ENCODE data around the gene PARP3. TPM values are rescaled to one million over a fixed set of nuclear protein-coding genes. Genes with fewer than 3 reads are reported as not detected.
"Not testable (repeated sequence)": the region's sequence is repeated elsewhere in the genome, so short reads cannot be mapped to it uniquely, and the experiment has no call there.

Gene PARP3
- total RNA-seq, result 10 to 100 TPM; 23.5 to 26.1 TPM

GRCh38 chr3:51941798-51942602, at the start of gene PARP3, which contains the start of gene RRP9:
Gene PARP3, plus strand, starts transcription at chr3:51942363. Its CDS starts 993 bp downstream, at chr3:51943356.
Gene RRP9, minus strand, starts transcription at chr3:51941904. Its CDS starts 37 bp downstream, at chr3:51941867.
- H3K27ac Mint-ChIP-seq, result peak within 1 kb of the TSS; percentile 97
- peak within 1 kb of the TSS; percentile 91 for H3K4me3 Mint-ChIP-seq
- DNase-seq (peak; percentile 99), ATAC-seq (ENCODE audit: low read depth) (peak; percentile 94)
- POLR2A ChIA-PET, result interaction anchor here (0.9 to 5.2 kb wide), 13 partner anchors 12 to 1352 kb away, joined by 3 to 41 read pairs (median 6); partner anchors contain the start of genes ABHD14A, ABHD14B, ACY1 and DUSP7
- H3K4me1 Mint-ChIP-seq, result peaks cover 36% of the 10 kb centered on the region
- peaks cover 10% of the 10 kb centered on the region for H3K36me3 Mint-ChIP-seq
- no peaks in the 10 kb centered on the region for H3K27me3 Mint-ChIP-seq
- no peaks in the 10 kb centered on the region for H3K9me3 Mint-ChIP-seq

GRCh38 chr3:51894391-51894790, 47.8 kb upstream of the PARP3 start:
- Mint-ChIP-seq H3K27ac (no peak overlapping the region), H3K4me3 (no peak overlapping the region), H3K9me3 (no peaks in the 10 kb centered on the region), H3K36me3 (no peaks in the 10 kb centered on the region), H3K4me1 (peaks cover 24% of the 10 kb centered on the region), H3K27me3 (peaks cover 21% of the 10 kb centered on the region)
- POLR2A ChIA-PET, result no interaction called here
- DNase-seq (no peak), ATAC-seq (ENCODE audit: low read depth) (no peak)

GRCh38 chr3:51894939-51895338, 47.2 kb upstream of the PARP3 start:
- POLR2A ChIA-PET, result no interaction called here
- Mint-ChIP-seq H3K4me1 (peaks cover 23% of the 10 kb centered on the region), H3K4me3 (no peak overlapping the region), H3K27ac (no peak overlapping the region), H3K9me3 (no peaks in the 10 kb centered on the region), H3K27me3 (peaks cover 23% of the 10 kb centered on the region), H3K36me3 (no peaks in the 10 kb centered on the region)
- no peak for DNase-seq
- ATAC-seq (ENCODE audit: low read depth), result no peak

- Mint-ChIP-seq H3K27ac (no peak overlapping the region), H3K27me3 (peaks cover 33% of the 10 kb centered on the region), H3K36me3 (no peaks in the 10 kb centered on the region), H3K4me3 (no peak overlapping the region), H3K9me3 (no peaks in the 10 kb centered on the region), H3K4me1 (peaks cover 8% of the 10 kb centered on the region)
- POLR2A ChIA-PET, result no interaction called here
- DNase-seq (no peak), ATAC-seq (ENCODE audit: low read depth) (no peak)
Measured at GRCh38 chr3:51896607-51897305, 45.4 kb upstream of the PARP3 start.

GRCh38 chr3:51897391-51897790, 44.8 kb upstream of the PARP3 start:
- no peak overlapping the region for H3K4me3 Mint-ChIP-seq
- DNase-seq (no peak), ATAC-seq (ENCODE audit: low read depth) (no peak)
- H3K36me3 Mint-ChIP-seq, result no peaks in the 10 kb centered on the region
- POLR2A ChIA-PET, result no interaction called here
- peaks cover 29% of the 10 kb centered on the region for H3K27me3 Mint-ChIP-seq
- peaks cover 3% of the 10 kb centered on the region for H3K4me1 Mint-ChIP-seq
- no peak overlapping the region for H3K27ac Mint-ChIP-seq
- no peaks in the 10 kb centered on the region for H3K9me3 Mint-ChIP-seq

- H3K4me1 Mint-ChIP-seq; ATAC-seq (ENCODE audit: low read depth); DNase-seq; POLR2A ChIA-PET; H3K9me3 Mint-ChIP-seq; H3K4me3 Mint-ChIP-seq; H3K27ac Mint-ChIP-seq; H3K36me3 Mint-ChIP-seq: not testable (repeated sequence)
- peaks cover 30% of the 10 kb centered on the region for H3K27me3 Mint-ChIP-seq
Measured at GRCh38 chr3:51900043-51900442, 42.1 kb upstream of the PARP3 start.

GRCh38 chr3:51902361-51902760, 39.8 kb upstream of the PARP3 start:
- POLR2A ChIA-PET; H3K36me3 Mint-ChIP-seq; DNase-seq; H3K9me3 Mint-ChIP-seq; H3K27ac Mint-ChIP-seq; ATAC-seq (ENCODE audit: low read depth); H3K4me3 Mint-ChIP-seq; H3K4me1 Mint-ChIP-seq: not testable (repeated sequence)
- H3K27me3 Mint-ChIP-seq, result peaks cover 31% of the 10 kb centered on the region

GRCh38 chr3:51904034-51904823, 37.9 kb upstream of the PARP3 start:
- no peaks in the 10 kb centered on the region for H3K4me1 Mint-ChIP-seq
- ATAC-seq (ENCODE audit: low read depth) (no peak), DNase-seq (no peak)
- H3K4me3 Mint-ChIP-seq, result no peak overlapping the region
- peaks cover 15% of the 10 kb centered on the region for H3K9me3 Mint-ChIP-seq
- H3K27ac Mint-ChIP-seq, result peak overlapping the region; percentile 37
- H3K27me3 Mint-ChIP-seq, result peaks cover 21% of the 10 kb centered on the region
- peaks cover 5% of the 10 kb centered on the region for H3K36me3 Mint-ChIP-seq
- POLR2A ChIA-PET, result no interaction called here

- H3K9me3 Mint-ChIP-seq, result peaks cover 15% of the 10 kb centered on the region
- peaks cover 5% of the 10 kb centered on the region for H3K36me3 Mint-ChIP-seq
- DNase-seq (no peak), ATAC-seq (ENCODE audit: low read depth) (no peak)
- H3K27me3 Mint-ChIP-seq, result peaks cover 14% of the 10 kb centered on the region
- POLR2A ChIA-PET, result no interaction called here
- no peak overlapping the region for H3K4me3 Mint-ChIP-seq
- no peak overlapping the region for H3K27ac Mint-ChIP-seq
- H3K4me1 Mint-ChIP-seq, result no peaks in the 10 kb centered on the region
Measured at GRCh38 chr3:51908026-51908425, 34.1 kb upstream of the PARP3 start.

- H3K9me3 Mint-ChIP-seq, result no peaks in the 10 kb centered on the region
- no peaks in the 10 kb centered on the region for H3K36me3 Mint-ChIP-seq
- no peak overlapping the region for H3K4me3 Mint-ChIP-seq
- H3K27ac Mint-ChIP-seq, result no peak overlapping the region
- POLR2A ChIA-PET, result no interaction called here
- H3K27me3 Mint-ChIP-seq, result peaks cover 29% of the 10 kb centered on the region
- DNase-seq (no peak), ATAC-seq (ENCODE audit: low read depth) (no peak)
- H3K4me1 Mint-ChIP-seq, result no peaks in the 10 kb centered on the region
Measured at GRCh38 chr3:51916418-51916817, 25.7 kb upstream of the PARP3 start.

- Mint-ChIP-seq H3K27me3 (peaks cover 22% of the 10 kb centered on the region), H3K27ac (no peak overlapping the region), H3K4me3 (no peak overlapping the region)
Measured at GRCh38 chr3:51921081-51921578, 21.0 kb upstream of the PARP3 start.

GRCh38 chr3:51927061-51927977, 14.8 kb upstream of the PARP3 start:
- Mint-ChIP-seq H3K27ac (no peak overlapping the region), H3K9me3 (no peaks in the 10 kb centered on the region), H3K27me3 (no peaks in the 10 kb centered on the region), H3K4me1 (no peaks in the 10 kb centered on the region), H3K4me3 (no peak overlapping the region), H3K36me3 (peaks cover 1% of the 10 kb centered on the region)
- DNase-seq (no peak), ATAC-seq (ENCODE audit: low read depth) (no peak)
- POLR2A ChIA-PET, result no interaction called here

More at GRCh38 chr3:51921081-51921578, 21.0 kb upstream of the PARP3 start:
- no peaks in the 10 kb centered on the region for H3K36me3 Mint-ChIP-seq
- ATAC-seq (ENCODE audit: low read depth) (no peak), DNase-seq (no peak)
- no peaks in the 10 kb centered on the region for H3K4me1 Mint-ChIP-seq
- H3K9me3 Mint-ChIP-seq, result no peaks in the 10 kb centered on the region
- POLR2A ChIA-PET, result no interaction called here

Data from activated naive CD8-positive, alpha-beta T cell treated with anti-CD3 and anti-CD28 coated beads, Interleukin-2, amount 10 ng/mL, durations not matched to agents 7 days and 5 days (primary cell).